RWPE1 (cell line): ENCODE measurements around the gene LSG1.

Experiments
- CTCF ChIA-PET: fragments of 350-600 bp; sonication (Branson Sonifier 250); formaldehyde crosslinking; extraction: SDS; loops from one replicate; lab custom pipeline; 2021; lab: Yijun Ruan, JAX
- POLR2A ChIA-PET: fragments of 400-600 bp; formaldehyde crosslinking; extraction: SDS; loops from one replicate; lab custom pipeline; 2020; ENCODE audit warnings: antibody characterized with exemption; ENCODE audit not compliant: low non-redundant PET; lab: Yijun Ruan, JAX
- DNase-seq: peaks from one replicate; pipeline ENCODE4 v3.0.0; 2012; ENCODE audit warnings: low spot score
- H3K27ac ChIP-seq: fragments of 450-650 bp; 2 replicates; pipeline ENCODE4 v1.5.1; 2017
- CTCF ChIP-seq: fragments of 450-650 bp; conservative IDR thresholded peaks from 2 replicates; pipeline ENCODE4 v1.5.1; 2017; ENCODE audit warnings: low read depth, mild to moderate bottlenecking

Gene LSG1

GRCh38 chr3:194657439-194657838 is 14.6 kb downstream of the LSG1 start:
- TF ChIP-seq CTCF: no peak
- no peak overlapping the region for H3K27ac ChIP-seq
- ChIA-PET POLR2A (interaction anchor here (0.5 kb wide), 1 partner anchor 522 kb away, joined by 3 read pairs; no protein-coding TSS in a partner anchor), CTCF (interaction anchor here (0.6 kb wide), 1 partner anchor 476 kb away, joined by 4 read pairs; no protein-coding TSS in a partner anchor)
- DNase-seq: no peak

GRCh38 chr3:194654443-194654842 is 17.5 kb downstream of the LSG1 start:
- CTCF ChIA-PET: no interaction called here
- no peak overlapping the region for H3K27ac ChIP-seq
- TF ChIP-seq CTCF: no peak
- no peak for DNase-seq
- POLR2A ChIA-PET: no interaction called here

- DNase-seq: no peak
- ChIA-PET POLR2A (no interaction called here), CTCF (interaction anchor here (0.6 to 0.7 kb wide), 3 partner anchors 24 to 304 kb away, joined by 3 to 8 read pairs (median 5); no protein-coding TSS in a partner anchor)
- H3K27ac ChIP-seq: no peak overlapping the region
- TF ChIP-seq CTCF: no peak
These were observed 24.2 kb downstream of the LSG1 start for GRCh38 chr3:194647747-194648146.

- CTCF ChIA-PET: no interaction called here
- no peak for DNase-seq
These were observed 29.2 kb downstream of the LSG1 start for GRCh38 chr3:194642769-194643168.

GRCh38 chr3:194640829-194641228 is 31.2 kb downstream of the LSG1 start:
- DNase-seq: no peak
- POLR2A ChIA-PET: no interaction called here
- no peak for TF ChIP-seq CTCF
- CTCF ChIA-PET: no interaction called here
- H3K27ac ChIP-seq: peak overlapping the region; percentile 32; the same call in 1 of the 2 replicates

More at GRCh38 chr3:194642769-194643168, 29.2 kb downstream of the LSG1 start:
- POLR2A ChIA-PET: no interaction called here
- no peak overlapping the region for H3K27ac ChIP-seq
- TF ChIP-seq CTCF: no peak

- POLR2A ChIA-PET: no interaction called here
- no peak for DNase-seq
These were observed 32.9 kb downstream of the LSG1 start for GRCh38 chr3:194638991-194639605.

More at GRCh38 chr3:194638991-194639605, 32.9 kb downstream of the LSG1 start:
- no peak overlapping the region for H3K27ac ChIP-seq
- CTCF ChIA-PET: interaction anchor here (0.6 kb wide), 1 partner anchor 476 kb away, joined by 3 read pairs; no protein-coding TSS in a partner anchor
- no peak for TF ChIP-seq CTCF
